ENCODE data around the gene GATA3. TPM values are rescaled to one million over a fixed set of nuclear protein-coding genes. Genes with fewer than 3 reads are reported as not detected.

Gene GATA3
- total RNA-seq, 5 donors from 2014 or later (not counting 1 experiment from before 2014, with no cell fraction given), result 47.2 to 98.1 (median 59.9) TPM

- WGBS (ENCODE audit: insufficient coverage), result 100% methylated on average over 4 of the region's 5 CpGs
- POLR2A ChIA-PET, result no interaction called here
- CTCF ChIA-PET, result no interaction called here
- Mint-ChIP-seq H3K27me3 (no peaks in the 10 kb centered on the region), H3K4me1 (no peaks in the 10 kb centered on the region), H3K4me3 (no peak overlapping the region), H3K9me3 (no peaks in the 10 kb centered on the region), H3K27ac (no peak overlapping the region), H3K36me3 (no peaks in the 10 kb centered on the region)
- ATAC-seq (replicated peaks in 1 of 4), result no peak
- no peaks in the 10 kb centered on the region for H3K36me3 ChIP-seq (ENCODE audit: control insufficient read depth in 2 of 2, extremely low read depth in 1 of 2, insufficient read depth in 1 of 2, low read length in 1 of 2)
- no peaks in the 10 kb centered on the region for H3K9me3 ChIP-seq
- no peaks in the 10 kb centered on the region for H3K27me3 ChIP-seq (replicated peaks in 1 of 2; ENCODE audit: control insufficient read depth in 2 of 2, extremely low read depth in 1 of 2, insufficient read depth in 2 of 2, low read length in 1 of 2)
- DNase-seq, result no peak
- H3K4me1 ChIP-seq (ENCODE audit: control insufficient read depth in 1 of 2, extremely low read depth in 1 of 2, insufficient read depth in 2 of 2, low read length in 2 of 2), result no peaks in the 10 kb centered on the region
- no peak overlapping the region for H3K4me3 ChIP-seq (ENCODE audit: control insufficient read depth in 1 of 2, extremely low read depth in 1 of 2, low read length in 1 of 2)
- no peak overlapping the region for H3K27ac ChIP-seq (ENCODE audit: low read length)
Measured at GRCh38 chr10:8113616-8114015, 59.1 kb downstream of the GATA3 start.

- H3K4me3 Mint-ChIP-seq, result no peak overlapping the region
- DNase-seq, result no peak
- no peak for ATAC-seq (replicated peaks in 1 of 4)
- no peaks in the 10 kb centered on the region for H3K4me1 Mint-ChIP-seq
- H3K27ac ChIP-seq (ENCODE audit: low read length), result no peak overlapping the region
- POLR2A ChIA-PET, result no interaction called here
- no peaks in the 10 kb centered on the region for H3K36me3 Mint-ChIP-seq
- H3K27me3 ChIP-seq (replicated peaks in 1 of 2; ENCODE audit: control insufficient read depth in 2 of 2, extremely low read depth in 1 of 2, insufficient read depth in 2 of 2, low read length in 1 of 2), result no peaks in the 10 kb centered on the region
- no peak overlapping the region for H3K4me3 ChIP-seq (ENCODE audit: control insufficient read depth in 1 of 2, extremely low read depth in 1 of 2, low read length in 1 of 2)
- H3K27me3 Mint-ChIP-seq, result no peaks in the 10 kb centered on the region
- H3K9me3 Mint-ChIP-seq, result no peaks in the 10 kb centered on the region
- no peak overlapping the region for H3K27ac Mint-ChIP-seq
- H3K4me1 ChIP-seq (ENCODE audit: control insufficient read depth in 1 of 2, extremely low read depth in 1 of 2, insufficient read depth in 2 of 2, low read length in 2 of 2), result no peaks in the 10 kb centered on the region
- CTCF ChIA-PET, result no interaction called here
- no peaks in the 10 kb centered on the region for H3K36me3 ChIP-seq (ENCODE audit: control insufficient read depth in 2 of 2, extremely low read depth in 1 of 2, insufficient read depth in 1 of 2, low read length in 1 of 2)
- 94% methylated on average over 7 of the region's 13 CpGs for WGBS (ENCODE audit: insufficient coverage)
- no peaks in the 10 kb centered on the region for H3K9me3 ChIP-seq
Measured at GRCh38 chr10:8114741-8115617, 60.5 kb downstream of the GATA3 start.

GRCh38 chr10:8115618-8115980 lies 61.1 kb downstream of the GATA3 start:
- Mint-ChIP-seq H3K4me1 (no peaks in the 10 kb centered on the region), H3K4me3 (no peak overlapping the region), H3K9me3 (no peaks in the 10 kb centered on the region), H3K36me3 (no peaks in the 10 kb centered on the region), H3K27me3 (no peaks in the 10 kb centered on the region), H3K27ac (no peak overlapping the region)
- WGBS (ENCODE audit: insufficient coverage), result 97% methylated on average over 3 of the region's 3 CpGs
- DNase-seq (no peak), ATAC-seq (replicated peaks in 1 of 4) (no peak)
- no peaks in the 10 kb centered on the region for H3K4me1 ChIP-seq (ENCODE audit: control insufficient read depth in 1 of 2, extremely low read depth in 1 of 2, insufficient read depth in 2 of 2, low read length in 2 of 2)
- CTCF ChIA-PET, result no interaction called here
- no peaks in the 10 kb centered on the region for H3K9me3 ChIP-seq
- no peaks in the 10 kb centered on the region for H3K27me3 ChIP-seq (replicated peaks in 1 of 2; ENCODE audit: control insufficient read depth in 2 of 2, extremely low read depth in 1 of 2, insufficient read depth in 2 of 2, low read length in 1 of 2)
- H3K4me3 ChIP-seq (ENCODE audit: control insufficient read depth in 1 of 2, extremely low read depth in 1 of 2, low read length in 1 of 2), result no peak overlapping the region
- no peak overlapping the region for H3K27ac ChIP-seq (ENCODE audit: low read length)
- H3K36me3 ChIP-seq (ENCODE audit: control insufficient read depth in 2 of 2, extremely low read depth in 1 of 2, insufficient read depth in 1 of 2, low read length in 1 of 2), result no peaks in the 10 kb centered on the region
- POLR2A ChIA-PET, result no interaction called here

- WGBS (ENCODE audit: insufficient coverage), result 83% methylated on average over 2 of the region's 5 CpGs
- no peak for ATAC-seq (replicated peaks in 1 of 4)
- POLR2A ChIA-PET, result no interaction called here
Measured at GRCh38 chr10:8116474-8116873, 62.0 kb downstream of the GATA3 start.

GRCh38 chr10:8116926-8117493 lies 62.5 kb downstream of the GATA3 start:
- no peaks in the 10 kb centered on the region for H3K9me3 ChIP-seq
- no peak overlapping the region for H3K4me3 ChIP-seq (ENCODE audit: control insufficient read depth in 1 of 2, extremely low read depth in 1 of 2, low read length in 1 of 2)
- no peaks in the 10 kb centered on the region for H3K4me1 ChIP-seq (ENCODE audit: control insufficient read depth in 1 of 2, extremely low read depth in 1 of 2, insufficient read depth in 2 of 2, low read length in 2 of 2)
- no peak overlapping the region for H3K27ac Mint-ChIP-seq
- peaks cover 0 to 5% (median 0%) of the 10 kb centered on the region in 3 donors for H3K4me1 Mint-ChIP-seq
- no peaks in the 10 kb centered on the region for H3K27me3 ChIP-seq (replicated peaks in 1 of 2; ENCODE audit: control insufficient read depth in 2 of 2, extremely low read depth in 1 of 2, insufficient read depth in 2 of 2, low read length in 1 of 2)
- no peaks in the 10 kb centered on the region for H3K36me3 ChIP-seq (ENCODE audit: control insufficient read depth in 2 of 2, extremely low read depth in 1 of 2, insufficient read depth in 1 of 2, low read length in 1 of 2)
- CTCF ChIA-PET, result interaction anchor here in 1 of 2 donors (0.6 kb wide), 1 partner anchor 159 kb away, joined by 4 read pairs; no protein-coding TSS in a partner anchor
- H3K4me3 Mint-ChIP-seq, result no peak overlapping the region
- 93% methylated on average over 7 of the region's 12 CpGs for WGBS (ENCODE audit: insufficient coverage)
- POLR2A ChIA-PET, result no interaction called here
- no peak for DNase-seq
- H3K27ac ChIP-seq (ENCODE audit: low read length), result no peak overlapping the region
- H3K27me3 Mint-ChIP-seq, result no peaks in the 10 kb centered on the region
- H3K9me3 Mint-ChIP-seq, result no peaks in the 10 kb centered on the region
- H3K36me3 Mint-ChIP-seq, result no peaks in the 10 kb centered on the region
- ATAC-seq (replicated peaks in 1 of 4), result no peak

More at GRCh38 chr10:8116474-8116873, 62.0 kb downstream of the GATA3 start:
- no peak overlapping the region for H3K27ac ChIP-seq (ENCODE audit: low read length)
- H3K9me3 ChIP-seq, result no peaks in the 10 kb centered on the region
- Mint-ChIP-seq H3K4me3 (no peak overlapping the region), H3K36me3 (no peaks in the 10 kb centered on the region), H3K9me3 (no peaks in the 10 kb centered on the region), H3K4me1 (peaks cover 0 to 2% (median 0%) of the 10 kb centered on the region in 3 donors), H3K27ac (no peak overlapping the region), H3K27me3 (no peaks in the 10 kb centered on the region)
- no peak for DNase-seq
- H3K4me3 ChIP-seq (ENCODE audit: control insufficient read depth in 1 of 2, extremely low read depth in 1 of 2, low read length in 1 of 2), result no peak overlapping the region
- no peaks in the 10 kb centered on the region for H3K36me3 ChIP-seq (ENCODE audit: control insufficient read depth in 2 of 2, extremely low read depth in 1 of 2, insufficient read depth in 1 of 2, low read length in 1 of 2)
- CTCF ChIA-PET, result no interaction called here
- H3K4me1 ChIP-seq (ENCODE audit: control insufficient read depth in 1 of 2, extremely low read depth in 1 of 2, insufficient read depth in 2 of 2, low read length in 2 of 2), result no peaks in the 10 kb centered on the region
- no peaks in the 10 kb centered on the region for H3K27me3 ChIP-seq (replicated peaks in 1 of 2; ENCODE audit: control insufficient read depth in 2 of 2, extremely low read depth in 1 of 2, insufficient read depth in 2 of 2, low read length in 1 of 2)

- ATAC-seq (replicated peaks in 1 of 4) (peak in 1 of 4 experiments; percentile 35), DNase-seq (no peak)
- Histone ChIP-seq H3K27me3 (replicated peaks in 1 of 2; ENCODE audit: control insufficient read depth in 2 of 2, extremely low read depth in 1 of 2, insufficient read depth in 2 of 2, low read length in 1 of 2) (no peaks in the 10 kb centered on the region), H3K4me1 (ENCODE audit: control insufficient read depth in 1 of 2, extremely low read depth in 1 of 2, insufficient read depth in 2 of 2, low read length in 2 of 2) (no peaks in the 10 kb centered on the region), H3K4me3 (ENCODE audit: control insufficient read depth in 1 of 2, extremely low read depth in 1 of 2, low read length in 1 of 2) (no peak overlapping the region), H3K36me3 (ENCODE audit: control insufficient read depth in 2 of 2, extremely low read depth in 1 of 2, insufficient read depth in 1 of 2, low read length in 1 of 2) (no peaks in the 10 kb centered on the region), H3K27ac (ENCODE audit: low read length) (no peak overlapping the region), H3K9me3 (no peaks in the 10 kb centered on the region)
- ChIA-PET CTCF (interaction anchor here in 1 of 2 donors (0.6 kb wide), 1 partner anchor 516 kb away, joined by 3 read pairs; no protein-coding TSS in a partner anchor), POLR2A (no interaction called here)
- H3K36me3 Mint-ChIP-seq, result no peaks in the 10 kb centered on the region
- no peaks in the 10 kb centered on the region for H3K9me3 Mint-ChIP-seq
- WGBS (ENCODE audit: insufficient coverage), result 80% methylated on average over 6 of the region's 12 CpGs
- no peak overlapping the region for H3K4me3 Mint-ChIP-seq
- no peaks in the 10 kb centered on the region for H3K27me3 Mint-ChIP-seq
- no peak overlapping the region for H3K27ac Mint-ChIP-seq
- peaks cover 0 to 5% (median 0%) of the 10 kb centered on the region in 3 donors for H3K4me1 Mint-ChIP-seq
Measured at GRCh38 chr10:8121201-8121890, 66.9 kb downstream of the GATA3 start.

Measured in T-cell (primary cell).